Tibial nerve (tissue), 4 donors: Measurements from ENCODE around the gene SLC24A3. TPM values are rescaled to one million over a fixed set of nuclear protein-coding genes. Genes with fewer than 3 reads are reported as not detected.
"Not testable (repeated sequence)": the region's sequence is repeated elsewhere in the genome, so short reads cannot be mapped to it uniquely, and the experiment has no call there.

Source experiments
- DNase-seq, 2 donors: peaks; one replicate each; pipeline ENCODE4 v3.0.0-alpha.2; 2019; ENCODE audit warnings: low spot score in 2 of 2
- H3K27ac ChIP-seq, 4 donors: fragments of 200-600 bp; sonication (generic) in 3 of 4; one replicate each; pipeline ENCODE4 v1.5.1; 2017 to 2019; ENCODE audit warnings: mild to moderate bottlenecking in 1 of 4
- H3K27me3 ChIP-seq, 2 donors: fragments of 200-600 bp; sonication (generic) in 1 of 2; one replicate each; pipeline versions ENCODE4 v1.5.1 to v1.6.0; 2017 to 2019
- H3K36me3 ChIP-seq, 3 donors: fragments of 200-600 bp; sonication (generic); one replicate each; pipeline ENCODE4 v1.5.1; 2018 to 2019
- H3K4me1 ChIP-seq, 4 donors: fragments of 200-600 bp; sonication (generic) in 3 of 4; one replicate each; pipeline ENCODE4 v1.5.1; 2017 to 2019
- H3K4me3 ChIP-seq, 4 donors: fragments of 200-600 bp; sonication (generic) in 3 of 4; one replicate each; pipeline ENCODE4 v1.5.1; 2017 to 2019; ENCODE audit warnings: mild to moderate bottlenecking in 1 of 4, moderate library complexity in 1 of 4
- H3K9me3 ChIP-seq, 4 donors: fragments of 200-600 bp; sonication (generic) in 3 of 4; one replicate each; pipeline ENCODE4 v1.5.1; 2017 to 2019
- EP300 ChIP-seq, 2 donors: sonication (generic); formaldehyde crosslinking; IDR thresholded peaks; one replicate each; pipeline ENCODE4 v1.6.1; 2017; ENCODE audit warnings: antibody characterized with exemption in 2 of 2, mild to moderate bottlenecking in 1 of 2
- POLR2A ChIP-seq, 2 donors: fragments of 450-650 bp; IDR thresholded peaks; one replicate each; pipeline ENCODE4 v1.6.1; 2017; ENCODE audit warnings: antibody characterized with exemption in 2 of 2, mild to moderate bottlenecking in 2 of 2, moderate library complexity in 2 of 2
- WGBS, 2 donors: methylation state at CpG; one replicate each; pipeline ENCODE4 v1.1.5; 2018; 5-methylcytosine and 5-hydroxymethylcytosine counted together
- total RNA-seq, 4 donors: library from RNA; depleted of rRNA; stranded (reverse); fragments of >200 nt; gene quantifications; one replicate each; pipeline ENCODE4 v1.1.0, GENCODE V29; 2016
- TF ChIP-seq, protein P1 (sequence below), 5 experiments: fragments of 200-600 bp in 3 of 5; fragments of 450-650 bp in 2 of 5; sonication (generic) in 3 of 5; IDR thresholded peaks; one replicate each; pipeline ENCODE4 v1.5.1; 2016 to 2019; ENCODE audit warnings: antibody characterized with exemption in 5 of 5, mild to moderate bottlenecking in 3 of 5, moderate library complexity in 2 of 5

Gene SLC24A3
- total RNA-seq, 4 donors from 2014 or later, result 1.3 to 4.0 (median 2.7) TPM

- Histone ChIP-seq H3K27ac (no peak overlapping the region), H3K4me3 (no peak overlapping the region), H3K27me3 (no peaks in the 10 kb centered on the region), H3K4me1 (no peaks in the 10 kb centered on the region), H3K9me3 (no peaks in the 10 kb centered on the region), H3K36me3 (no peaks in the 10 kb centered on the region)
- TF ChIP-seq POLR2A (IDR thresholded peaks at IDR 0.05), result no peak
- no peak for TF ChIP-seq EP300 (IDR thresholded peaks at IDR 0.05)
- TF ChIP-seq, protein P1, sequence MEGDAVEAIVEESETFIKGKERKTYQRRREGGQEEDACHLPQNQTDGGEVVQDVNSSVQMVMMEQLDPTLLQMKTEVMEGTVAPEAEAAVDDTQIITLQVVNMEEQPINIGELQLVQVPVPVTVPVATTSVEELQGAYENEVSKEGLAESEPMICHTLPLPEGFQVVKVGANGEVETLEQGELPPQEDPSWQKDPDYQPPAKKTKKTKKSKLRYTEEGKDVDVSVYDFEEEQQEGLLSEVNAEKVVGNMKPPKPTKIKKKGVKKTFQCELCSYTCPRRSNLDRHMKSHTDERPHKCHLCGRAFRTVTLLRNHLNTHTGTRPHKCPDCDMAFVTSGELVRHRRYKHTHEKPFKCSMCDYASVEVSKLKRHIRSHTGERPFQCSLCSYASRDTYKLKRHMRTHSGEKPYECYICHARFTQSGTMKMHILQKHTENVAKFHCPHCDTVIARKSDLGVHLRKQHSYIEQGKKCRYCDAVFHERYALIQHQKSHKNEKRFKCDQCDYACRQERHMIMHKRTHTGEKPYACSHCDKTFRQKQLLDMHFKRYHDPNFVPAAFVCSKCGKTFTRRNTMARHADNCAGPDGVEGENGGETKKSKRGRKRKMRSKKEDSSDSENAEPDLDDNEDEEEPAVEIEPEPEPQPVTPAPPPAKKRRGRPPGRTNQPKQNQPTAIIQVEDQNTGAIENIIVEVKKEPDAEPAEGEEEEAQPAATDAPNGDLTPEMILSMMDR (IDR thresholded peaks at IDR 0.05), result no peak
- 70 to 78% methylated on average over 5 of the region's 5 CpGs for WGBS, 2 donors
- DNase-seq, result no peak
Measured at GRCh38 chr20:19677336-19677735, 464.9 kb downstream of the SLC24A3 start.

GRCh38 chr20:19678591-19678990 lies 466.1 kb downstream of the SLC24A3 start:
- WGBS, 2 donors, result 98% methylated on average over 20 of the region's 38 CpGs; no CpG with 5 or more reads in 1 of the 2 donors

GRCh38 chr20:19679900-19680495 lies 467.6 kb downstream of the SLC24A3 start:
- 89 to 91% methylated on average over 5 of the region's 5 CpGs for WGBS, 2 donors
- Histone ChIP-seq H3K9me3 (no peaks in the 10 kb centered on the region), H3K4me1 (no peaks in the 10 kb centered on the region), H3K36me3 (no peaks in the 10 kb centered on the region), H3K27me3 (no peaks in the 10 kb centered on the region), H3K27ac (no peak overlapping the region), H3K4me3 (no peak overlapping the region)
- no peak for TF ChIP-seq EP300 (IDR thresholded peaks at IDR 0.05)
- TF ChIP-seq POLR2A (IDR thresholded peaks at IDR 0.05), result no peak
- TF ChIP-seq, protein P1 (IDR thresholded peaks at IDR 0.05), result no peak
- DNase-seq, result no peak

More at GRCh38 chr20:19678591-19678990, 466.1 kb downstream of the SLC24A3 start:
- not testable (repeated sequence) for H3K4me1 ChIP-seq, H3K36me3 ChIP-seq, H3K27ac ChIP-seq, H3K9me3 ChIP-seq, DNase-seq, H3K4me3 ChIP-seq, H3K27me3 ChIP-seq

- WGBS, 2 donors, result 60 to 67% methylated on average over 2 of the region's 2 CpGs
- Histone ChIP-seq H3K9me3 (no peaks in the 10 kb centered on the region), H3K4me1 (no peaks in the 10 kb centered on the region), H3K27me3 (no peaks in the 10 kb centered on the region), H3K36me3 (no peaks in the 10 kb centered on the region), H3K27ac (no peak overlapping the region), H3K4me3 (no peak overlapping the region)
- DNase-seq, result no peak
- TF ChIP-seq, protein P1 (IDR thresholded peaks at IDR 0.05), result no peak
- TF ChIP-seq EP300 (IDR thresholded peaks at IDR 0.05) (no peak), POLR2A (IDR thresholded peaks at IDR 0.05) (no peak)
Measured at GRCh38 chr20:19682249-19682648, 469.8 kb downstream of the SLC24A3 start.

DNA sequence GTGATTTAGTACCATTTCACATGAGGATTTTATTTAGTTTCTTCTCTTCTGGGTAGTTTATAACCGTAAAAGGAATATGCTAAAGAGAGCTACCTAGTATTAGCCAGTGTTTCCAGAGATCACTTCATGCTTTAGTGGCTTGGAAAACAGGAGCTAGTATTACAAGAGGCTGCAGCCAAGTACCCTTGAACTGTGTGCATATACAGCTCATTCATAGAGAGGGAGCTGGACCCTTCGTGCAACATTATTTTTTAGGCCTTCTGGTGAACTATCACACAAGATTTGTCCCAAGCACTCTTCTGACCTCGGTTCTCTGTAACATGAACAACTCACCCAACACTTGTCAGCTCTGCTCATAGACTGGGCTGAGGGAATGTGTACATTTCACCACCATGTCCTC lies 470.7 kb downstream of the SLC24A3 start:
- no peaks in the 10 kb centered on the region for H3K27me3 ChIP-seq
- no peak for DNase-seq
- peaks cover 0 to 3% (median 0%) of the 10 kb centered on the region in 4 donors for H3K4me1 ChIP-seq
- 79 to 81% methylated on average over 3 of the region's 3 CpGs for WGBS, 2 donors
- TF ChIP-seq, protein P1 (IDR thresholded peaks at IDR 0.05), result no peak
- no peak overlapping the region for H3K4me3 ChIP-seq
- no peaks in the 10 kb centered on the region for H3K36me3 ChIP-seq
- no peaks in the 10 kb centered on the region for H3K9me3 ChIP-seq
- no peak overlapping the region for H3K27ac ChIP-seq

DNA sequence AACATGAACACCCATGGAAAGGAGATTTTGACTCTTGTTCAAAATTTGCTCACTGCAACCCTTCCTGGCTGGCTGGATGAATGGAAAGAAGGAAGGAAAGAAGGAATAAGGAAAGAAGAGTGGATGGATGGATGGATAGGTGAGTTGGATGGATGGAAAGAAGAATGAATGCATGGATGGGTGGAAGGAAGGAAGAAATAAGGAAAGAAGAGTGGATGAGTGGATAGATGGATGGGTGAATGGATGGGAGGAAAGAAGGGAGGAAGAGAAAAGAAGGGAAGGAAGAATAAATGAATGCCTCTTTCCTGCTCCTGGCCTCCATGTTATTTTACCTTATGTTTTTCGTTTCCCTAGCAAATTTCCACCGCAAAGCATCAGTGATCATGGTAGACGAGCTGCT lies 471.4 kb downstream of the SLC24A3 start:
- TF ChIP-seq POLR2A (IDR thresholded peaks at IDR 0.05), result no peak
- TF ChIP-seq, protein P1 (IDR thresholded peaks at IDR 0.05), result no peak
- no peak for TF ChIP-seq EP300 (IDR thresholded peaks at IDR 0.05)
- peaks cover 0 to 5% (median 0%) of the 10 kb centered on the region in 4 donors for H3K4me1 ChIP-seq
- H3K27ac ChIP-seq, result no peak overlapping the region
- H3K4me3 ChIP-seq, result no peak overlapping the region
- no peaks in the 10 kb centered on the region for H3K9me3 ChIP-seq
- DNase-seq, result no peak
- WGBS, 2 donors, result 90 to 92% methylated on average over 3 of the region's 3 CpGs
- no peaks in the 10 kb centered on the region for H3K36me3 ChIP-seq
- no peaks in the 10 kb centered on the region for H3K27me3 ChIP-seq
